ENCODE results near the gene HSPB2.

Gene HSPB2

DNA sequence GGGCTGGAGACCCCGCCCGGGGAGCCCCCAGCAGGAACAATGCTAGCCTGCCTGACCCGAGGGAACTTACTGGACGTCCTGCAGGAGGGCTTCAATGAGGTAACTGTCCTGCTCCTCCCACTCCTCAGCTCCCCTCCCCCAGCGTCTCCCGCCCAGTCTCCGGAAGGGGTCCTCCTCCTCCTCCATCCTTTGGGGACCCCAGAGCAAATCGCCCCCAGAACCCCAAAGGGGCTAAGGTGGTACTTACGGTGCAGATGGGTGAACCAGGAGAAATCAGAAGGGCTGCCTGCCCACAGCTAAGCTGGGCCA lies 24.9 kb downstream of the HSPB2 start:
- no peak for TF ChIP-seq SPI1 (IDR thresholded peaks at IDR 0.05; ENCODE audit: borderline replicate concordance, low read depth)
- TF ChIP-seq, protein P1, sequence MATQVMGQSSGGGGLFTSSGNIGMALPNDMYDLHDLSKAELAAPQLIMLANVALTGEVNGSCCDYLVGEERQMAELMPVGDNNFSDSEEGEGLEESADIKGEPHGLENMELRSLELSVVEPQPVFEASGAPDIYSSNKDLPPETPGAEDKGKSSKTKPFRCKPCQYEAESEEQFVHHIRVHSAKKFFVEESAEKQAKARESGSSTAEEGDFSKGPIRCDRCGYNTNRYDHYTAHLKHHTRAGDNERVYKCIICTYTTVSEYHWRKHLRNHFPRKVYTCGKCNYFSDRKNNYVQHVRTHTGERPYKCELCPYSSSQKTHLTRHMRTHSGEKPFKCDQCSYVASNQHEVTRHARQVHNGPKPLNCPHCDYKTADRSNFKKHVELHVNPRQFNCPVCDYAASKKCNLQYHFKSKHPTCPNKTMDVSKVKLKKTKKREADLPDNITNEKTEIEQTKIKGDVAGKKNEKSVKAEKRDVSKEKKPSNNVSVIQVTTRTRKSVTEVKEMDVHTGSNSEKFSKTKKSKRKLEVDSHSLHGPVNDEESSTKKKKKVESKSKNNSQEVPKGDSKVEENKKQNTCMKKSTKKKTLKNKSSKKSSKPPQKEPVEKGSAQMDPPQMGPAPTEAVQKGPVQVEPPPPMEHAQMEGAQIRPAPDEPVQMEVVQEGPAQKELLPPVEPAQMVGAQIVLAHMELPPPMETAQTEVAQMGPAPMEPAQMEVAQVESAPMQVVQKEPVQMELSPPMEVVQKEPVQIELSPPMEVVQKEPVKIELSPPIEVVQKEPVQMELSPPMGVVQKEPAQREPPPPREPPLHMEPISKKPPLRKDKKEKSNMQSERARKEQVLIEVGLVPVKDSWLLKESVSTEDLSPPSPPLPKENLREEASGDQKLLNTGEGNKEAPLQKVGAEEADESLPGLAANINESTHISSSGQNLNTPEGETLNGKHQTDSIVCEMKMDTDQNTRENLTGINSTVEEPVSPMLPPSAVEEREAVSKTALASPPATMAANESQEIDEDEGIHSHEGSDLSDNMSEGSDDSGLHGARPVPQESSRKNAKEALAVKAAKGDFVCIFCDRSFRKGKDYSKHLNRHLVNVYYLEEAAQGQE (IDR thresholded peaks at IDR 0.05; ENCODE audit: insufficient replicate concordance, low read depth), result no peak
- TF ChIP-seq, protein P2, sequence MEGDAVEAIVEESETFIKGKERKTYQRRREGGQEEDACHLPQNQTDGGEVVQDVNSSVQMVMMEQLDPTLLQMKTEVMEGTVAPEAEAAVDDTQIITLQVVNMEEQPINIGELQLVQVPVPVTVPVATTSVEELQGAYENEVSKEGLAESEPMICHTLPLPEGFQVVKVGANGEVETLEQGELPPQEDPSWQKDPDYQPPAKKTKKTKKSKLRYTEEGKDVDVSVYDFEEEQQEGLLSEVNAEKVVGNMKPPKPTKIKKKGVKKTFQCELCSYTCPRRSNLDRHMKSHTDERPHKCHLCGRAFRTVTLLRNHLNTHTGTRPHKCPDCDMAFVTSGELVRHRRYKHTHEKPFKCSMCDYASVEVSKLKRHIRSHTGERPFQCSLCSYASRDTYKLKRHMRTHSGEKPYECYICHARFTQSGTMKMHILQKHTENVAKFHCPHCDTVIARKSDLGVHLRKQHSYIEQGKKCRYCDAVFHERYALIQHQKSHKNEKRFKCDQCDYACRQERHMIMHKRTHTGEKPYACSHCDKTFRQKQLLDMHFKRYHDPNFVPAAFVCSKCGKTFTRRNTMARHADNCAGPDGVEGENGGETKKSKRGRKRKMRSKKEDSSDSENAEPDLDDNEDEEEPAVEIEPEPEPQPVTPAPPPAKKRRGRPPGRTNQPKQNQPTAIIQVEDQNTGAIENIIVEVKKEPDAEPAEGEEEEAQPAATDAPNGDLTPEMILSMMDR (IDR thresholded peaks at IDR 0.05; ENCODE audit: insufficient read depth, low read length), result no peak
- TF ChIP-seq GABPA (IDR thresholded peaks at IDR 0.05; ENCODE audit: low read depth), result no peak
- TF ChIP-seq POLR2AphosphoS5 (IDR thresholded peaks at IDR 0.05; ENCODE audit: low read depth), result no peak
- H3K27ac ChIP-seq (replicated peaks), result peak overlapping the region; percentile 62
- peak overlapping the region; percentile 60 for H3K4me3 ChIP-seq (replicated peaks; ENCODE audit: insufficient read depth, low read length)
- H3K27me3 ChIP-seq (ENCODE audit: insufficient read depth, poor library complexity, severe bottlenecking), result no peaks in the 10 kb centered on the region
- DNase-seq (ENCODE audit: low read depth in 1 of 2, low spot score in 1 of 2), result no peak

DNA sequence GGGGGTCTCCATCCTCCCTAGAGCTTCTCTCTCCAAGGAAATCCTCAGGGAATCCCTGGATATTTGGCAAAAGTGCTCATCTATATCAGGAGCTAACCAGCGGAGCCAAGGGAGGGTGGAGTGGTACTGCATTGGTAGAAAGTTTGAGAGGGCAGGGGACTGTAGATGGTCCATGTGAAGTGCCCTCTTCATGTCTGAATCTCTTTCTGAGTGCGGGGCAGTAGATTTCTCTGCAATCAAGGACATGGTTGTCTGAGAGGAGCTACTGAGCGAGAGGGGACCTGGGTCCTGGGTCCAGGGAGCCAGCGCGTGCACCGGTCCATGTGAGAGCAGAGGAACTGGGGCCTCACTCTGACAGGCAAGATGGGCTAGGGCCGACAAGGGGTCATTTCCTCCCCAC lies 25.3 kb downstream of the HSPB2 start:
- Histone ChIP-seq H3K27me3 (ENCODE audit: insufficient read depth, poor library complexity, severe bottlenecking) (no peaks in the 10 kb centered on the region), H3K4me3 (replicated peaks; ENCODE audit: insufficient read depth, low read length) (peak overlapping the region; percentile 60), H3K27ac (replicated peaks) (no peak overlapping the region)
- TF ChIP-seq GABPA (IDR thresholded peaks at IDR 0.05; ENCODE audit: low read depth) (no peak), POLR2AphosphoS5 (IDR thresholded peaks at IDR 0.05; ENCODE audit: low read depth) (no peak), SPI1 (IDR thresholded peaks at IDR 0.05; ENCODE audit: borderline replicate concordance, low read depth) (no peak)
- TF ChIP-seq, protein P2 (IDR thresholded peaks at IDR 0.05; ENCODE audit: insufficient read depth, low read length), result no peak
- TF ChIP-seq, protein P1 (IDR thresholded peaks at IDR 0.05; ENCODE audit: insufficient replicate concordance, low read depth), result no peak
- DNase-seq (ENCODE audit: low read depth in 1 of 2, low spot score in 1 of 2), result no peak

DNA sequence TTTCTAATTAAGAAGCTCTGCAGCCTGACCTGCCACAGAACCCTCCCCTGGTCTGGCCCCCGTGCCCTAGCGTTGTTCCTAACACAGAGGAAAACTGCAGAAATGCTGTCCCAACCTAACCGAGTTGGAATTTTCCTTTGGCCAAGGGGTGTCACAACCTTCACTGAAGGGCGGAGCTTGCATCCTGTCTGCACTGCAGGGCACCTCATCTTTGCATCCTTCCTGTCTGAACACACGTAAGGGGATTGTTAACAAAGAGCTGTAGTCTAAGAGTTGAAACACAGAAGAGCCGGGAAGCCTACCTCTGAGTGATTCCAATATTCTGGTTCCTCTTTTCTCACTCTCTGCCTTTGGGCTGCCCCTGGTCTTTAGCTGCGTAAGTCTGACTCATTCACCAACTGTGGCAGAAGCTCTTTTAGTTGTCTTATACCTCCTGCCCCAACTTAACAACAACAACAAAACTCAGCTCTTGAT lies 26.2 kb downstream of the HSPB2 start:
- Histone ChIP-seq H3K4me3 (replicated peaks; ENCODE audit: insufficient read depth, low read length) (no peak overlapping the region), H3K27ac (replicated peaks) (peak overlapping the region; percentile 36), H3K27me3 (ENCODE audit: insufficient read depth, poor library complexity, severe bottlenecking) (no peaks in the 10 kb centered on the region)
- TF ChIP-seq GABPA (IDR thresholded peaks at IDR 0.05; ENCODE audit: low read depth), result no peak
- TF ChIP-seq, protein P2 (IDR thresholded peaks at IDR 0.05; ENCODE audit: insufficient read depth, low read length), result no peak
- peak; percentile 71; the same call in 1 of the 2 replicates for TF ChIP-seq SPI1 (IDR thresholded peaks at IDR 0.05; ENCODE audit: borderline replicate concordance, low read depth)
- TF ChIP-seq, protein P1 (IDR thresholded peaks at IDR 0.05; ENCODE audit: insufficient replicate concordance, low read depth), result no peak
- 0 out of 2 replicates have a peak, but pooled peaks have one; percentile 20 for TF ChIP-seq POLR2AphosphoS5 (IDR thresholded peaks at IDR 0.05; ENCODE audit: low read depth)
- peak in 1 of 2 experiments; percentile 81 for DNase-seq (ENCODE audit: low read depth in 1 of 2, low spot score in 1 of 2)

All from HL-60 (cell line).